NT2/D1 (cell line): ENCODE measurements around the gene PACS2.
"Not testable (repeated sequence)": the region's sequence is repeated elsewhere in the genome, so short reads cannot be mapped to it uniquely, and the experiment has no call there.

Source experiments
- DNase-seq: peaks from one replicate; pipeline ENCODE4 v3.0.0-alpha.2; 2011; ENCODE audit warnings: low read depth, low spot score
- H3K27me3 ChIP-seq: 2 replicates; pipeline ENCODE4 v1.6.0; 2011; ENCODE audit warnings: mild to moderate bottlenecking; ENCODE audit not compliant: insufficient read length, insufficient read depth
- H3K36me3 ChIP-seq: 2 replicates; pipeline ENCODE4 v1.6.1; 2011; ENCODE audit warnings: mild to moderate bottlenecking, low read length, mixed read lengths; ENCODE audit not compliant: insufficient read depth, insufficient read length
- H3K4me1 ChIP-seq: 2 replicates; pipeline ENCODE4 v1.5.1; 2011; ENCODE audit not compliant: insufficient read depth, insufficient read length
- H3K4me3 ChIP-seq: 2 replicates; pipeline ENCODE4 v1.5.1; 2011; ENCODE audit warnings: low read depth; ENCODE audit not compliant: insufficient read length
- H3K9ac ChIP-seq: 2 replicates; pipeline ENCODE4 v1.6.0; 2011; ENCODE audit warnings: low read depth; ENCODE audit not compliant: insufficient read length
- H3K9me3 ChIP-seq: 2 replicates; pipeline ENCODE4 v1.5.1; 2011; ENCODE audit warnings: mild to moderate bottlenecking, low read length; ENCODE audit not compliant: insufficient read depth
- SUZ12 ChIP-seq: IDR thresholded peaks from 2 replicates; pipeline ENCODE4 v1.6.1; 2011; ENCODE audit not compliant: insufficient read length, insufficient read depth; ENCODE audit errors: extremely low read depth
- YY1 ChIP-seq: IDR thresholded peaks from 2 replicates; pipeline ENCODE4 v1.6.1; 2011; ENCODE audit not compliant: insufficient read length, insufficient read depth
- ZNF274 ChIP-seq: IDR thresholded peaks from 2 replicates; pipeline ENCODE4 v1.6.1; 2011; ENCODE audit warnings: mild to moderate bottlenecking, low read depth, low read length

PACS2 gene

DNA sequence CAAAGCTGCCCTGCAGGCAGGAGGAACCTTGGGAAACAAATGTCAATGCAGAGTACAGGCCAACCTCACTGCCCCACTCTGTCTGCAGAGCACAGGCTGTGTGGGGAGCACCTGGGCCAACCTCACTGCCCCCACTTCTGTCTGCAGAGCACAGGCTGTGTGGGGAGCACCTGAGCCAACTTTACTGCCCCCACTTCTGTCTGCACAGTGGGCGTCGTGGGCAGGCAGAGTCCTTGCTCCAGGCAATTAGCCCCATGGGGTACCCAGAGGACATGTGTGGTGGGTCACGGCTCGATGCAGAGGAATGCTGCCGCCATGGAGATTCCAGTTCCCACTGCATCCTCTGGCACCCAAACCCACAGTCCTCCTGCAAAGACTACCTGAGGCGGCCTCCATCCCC, 39.9 kb upstream of the PACS2 start:
- Histone ChIP-seq H3K4me1 (no peaks in the 10 kb centered on the region), H3K9me3 (no peaks in the 10 kb centered on the region), H3K9ac (no peak overlapping the region), H3K27me3 (no peaks in the 10 kb centered on the region), H3K4me3 (no peak overlapping the region), H3K36me3 (no peaks in the 10 kb centered on the region)
- DNase-seq: no peak
- TF ChIP-seq SUZ12: no peak
- TF ChIP-seq ZNF274: no peak
- TF ChIP-seq YY1: no peak

DNA sequence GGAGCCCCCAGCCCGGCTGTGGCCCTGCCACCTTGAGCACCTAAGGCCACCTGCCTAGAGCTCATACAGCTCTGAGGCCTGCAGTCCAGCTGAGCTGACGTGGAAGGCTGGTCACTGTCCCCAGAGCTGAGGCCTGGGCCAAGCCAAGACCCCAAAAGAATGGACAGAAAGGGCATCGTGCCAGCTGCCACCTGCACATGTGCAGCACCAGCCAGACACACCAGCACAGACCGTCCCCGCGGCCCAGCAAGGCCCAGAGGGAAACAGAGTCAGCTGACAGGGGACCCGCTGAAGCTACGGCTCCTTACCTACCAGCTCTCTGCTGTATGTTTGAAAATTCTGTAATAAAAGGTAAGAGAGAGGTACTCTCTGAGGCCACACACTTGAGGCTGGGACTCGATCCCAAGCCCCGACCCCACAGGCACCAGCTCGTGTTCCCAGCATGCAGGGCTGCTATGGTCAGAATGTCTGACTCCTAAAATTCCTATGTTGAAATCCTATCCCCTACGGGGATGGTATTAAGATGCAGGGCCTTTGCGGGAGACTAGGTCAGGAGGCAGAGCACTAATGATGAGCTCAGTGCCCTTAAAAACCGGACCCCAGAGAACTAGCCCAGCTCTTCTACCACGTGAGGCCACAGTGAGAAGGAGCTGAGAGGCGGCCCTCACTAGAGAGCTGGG, 39.1 kb upstream of the PACS2 start:
- peak overlapping the region; percentile 16 for H3K9ac ChIP-seq

DNA sequence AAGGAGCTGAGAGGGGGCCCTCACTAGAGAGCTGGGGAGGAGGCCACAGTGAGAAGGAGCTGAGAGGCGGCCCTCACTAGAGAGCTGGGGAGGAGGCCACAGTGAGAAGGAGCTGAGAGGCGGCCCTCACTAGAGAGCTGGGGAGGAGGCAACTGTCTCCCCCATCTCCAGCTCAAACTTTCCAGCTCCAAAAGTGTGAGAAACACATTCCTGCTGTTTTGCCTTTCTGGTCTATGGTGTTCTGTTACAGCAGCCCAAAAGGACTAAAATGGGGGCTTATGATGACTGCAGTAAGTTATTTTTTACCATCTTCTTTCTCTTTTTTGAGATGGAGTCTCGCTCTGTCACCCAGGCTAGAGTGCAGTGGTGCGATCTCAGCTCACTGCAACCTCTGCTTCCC, 37.1 kb upstream of the PACS2 start:
- H3K27me3 ChIP-seq, H3K36me3 ChIP-seq, DNase-seq, H3K4me3 ChIP-seq, H3K4me1 ChIP-seq, H3K9ac ChIP-seq, H3K9me3 ChIP-seq: not testable (repeated sequence)

More for the DNA sequence above, 39.1 kb upstream of the PACS2 start:
- no peak overlapping the region for H3K4me3 ChIP-seq
- H3K36me3 ChIP-seq: no peaks in the 10 kb centered on the region
- DNase-seq: no peak
- no peak for TF ChIP-seq ZNF274
- TF ChIP-seq YY1: no peak
- TF ChIP-seq SUZ12: no peak
- H3K27me3 ChIP-seq: no peaks in the 10 kb centered on the region
- no peaks in the 10 kb centered on the region for H3K9me3 ChIP-seq
- H3K4me1 ChIP-seq: no peaks in the 10 kb centered on the region

DNA sequence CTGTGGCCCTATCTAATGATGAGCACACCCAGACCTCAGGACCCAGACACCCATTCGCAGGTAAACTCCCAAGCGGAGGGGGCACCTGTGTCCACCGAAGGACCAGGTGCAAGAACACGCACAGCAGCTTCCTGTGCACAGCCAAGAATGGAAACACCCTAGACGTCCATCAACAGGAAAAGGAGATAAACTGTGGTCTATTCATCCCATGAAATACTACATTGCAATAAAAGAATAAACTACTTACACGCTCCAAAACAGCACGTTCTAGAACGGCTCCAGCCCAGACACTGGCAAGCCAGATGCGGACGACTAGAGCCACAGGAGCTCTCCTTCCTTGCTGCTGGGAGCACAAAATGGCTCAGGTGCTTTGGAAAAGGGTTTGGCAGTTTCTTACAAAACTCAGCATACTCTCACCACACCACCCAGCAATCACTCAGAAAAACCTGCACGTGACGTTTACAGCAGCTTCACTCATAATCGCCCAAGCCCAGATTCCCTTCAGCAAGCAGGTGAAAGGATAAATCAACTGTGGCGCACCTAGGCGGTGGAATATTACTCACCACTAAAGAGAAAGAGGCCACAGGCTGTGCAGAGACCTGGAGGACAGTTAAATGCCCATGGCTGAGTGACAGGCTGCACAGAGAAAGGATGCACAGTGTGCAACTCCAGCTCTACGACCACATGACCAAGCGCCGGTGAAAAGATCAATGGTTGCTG, 34.7 kb upstream of the PACS2 start:
- Histone ChIP-seq H3K9ac (no peak overlapping the region), H3K36me3 (no peaks in the 10 kb centered on the region), H3K4me1 (peaks cover 11% of the 10 kb centered on the region), H3K9me3 (no peaks in the 10 kb centered on the region), H3K27me3 (no peaks in the 10 kb centered on the region), H3K4me3 (no peak overlapping the region)
- no peak for DNase-seq
- no peak for TF ChIP-seq ZNF274
- TF ChIP-seq SUZ12: no peak
- TF ChIP-seq YY1: no peak

DNA sequence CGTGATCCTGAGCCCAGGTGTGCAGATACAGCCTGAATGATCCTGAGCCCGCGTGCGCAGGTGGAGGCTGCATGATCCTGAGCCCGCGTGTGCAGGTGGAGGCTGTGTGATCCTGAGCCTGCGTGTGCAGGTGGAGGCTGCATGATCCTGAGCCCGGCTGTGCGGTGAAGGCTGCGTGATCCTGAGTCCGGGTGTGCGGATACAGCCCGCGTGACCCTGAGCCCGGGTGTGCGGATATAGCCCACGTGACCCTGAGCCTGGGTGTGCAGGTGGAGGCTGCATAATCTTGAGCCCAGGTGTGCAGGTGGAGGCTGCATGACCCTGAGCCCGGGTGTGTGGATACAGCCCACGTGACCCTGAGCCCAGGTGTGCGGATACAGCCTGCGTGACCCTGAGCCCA, 34.0 kb upstream of the PACS2 start:
- H3K36me3 ChIP-seq: no peaks in the 10 kb centered on the region
- no peaks in the 10 kb centered on the region for H3K27me3 ChIP-seq
- no peak overlapping the region for H3K4me3 ChIP-seq
- no peak for DNase-seq
- peaks cover 11% of the 10 kb centered on the region for H3K4me1 ChIP-seq
- no peaks in the 10 kb centered on the region for H3K9me3 ChIP-seq
- H3K9ac ChIP-seq: no peak overlapping the region
- TF ChIP-seq ZNF274: no peak
- no peak for TF ChIP-seq SUZ12
- no peak for TF ChIP-seq YY1

DNA sequence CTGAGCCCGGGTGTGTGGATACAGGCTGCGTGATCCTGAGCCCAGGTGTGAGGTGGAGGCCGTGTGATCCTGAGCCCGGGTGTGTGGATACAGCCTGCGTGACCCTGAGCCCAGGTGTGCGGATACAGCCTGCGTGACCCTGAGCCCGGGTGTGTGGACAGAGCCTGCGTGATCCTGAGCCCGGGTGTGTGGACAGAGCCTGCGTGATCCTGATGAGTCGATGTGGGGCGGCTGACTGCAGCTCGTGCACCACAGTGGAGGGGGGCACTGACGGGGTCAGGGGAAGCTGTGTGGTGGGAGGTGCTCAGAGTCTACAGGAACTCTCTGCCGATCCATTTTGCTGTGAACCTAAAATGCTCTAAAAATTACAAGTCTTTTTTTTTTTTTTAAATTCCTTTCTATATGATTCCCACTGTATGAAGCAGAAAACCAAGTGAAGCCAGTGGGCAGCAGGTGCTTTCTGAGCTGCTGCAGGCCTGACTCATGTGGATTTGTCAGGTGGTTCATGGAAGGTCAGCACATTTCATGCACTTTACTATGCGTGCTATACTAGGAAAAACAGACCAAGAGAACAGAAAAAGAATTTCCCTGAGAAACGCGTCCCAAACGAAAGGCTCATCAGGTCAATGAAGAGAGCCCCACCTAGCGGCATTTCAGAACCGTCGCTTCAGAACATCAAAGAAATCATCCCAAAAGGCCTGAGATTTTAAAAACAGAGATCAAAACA, 33.0 kb upstream of the PACS2 start:
- no peak for TF ChIP-seq SUZ12
- no peak for TF ChIP-seq ZNF274
- TF ChIP-seq YY1: no peak
- Histone ChIP-seq H3K4me3 (no peak overlapping the region), H3K4me1 (peaks cover 11% of the 10 kb centered on the region), H3K9me3 (no peaks in the 10 kb centered on the region), H3K9ac (no peak overlapping the region), H3K36me3 (no peaks in the 10 kb centered on the region), H3K27me3 (no peaks in the 10 kb centered on the region)
- DNase-seq: no peak

DNA sequence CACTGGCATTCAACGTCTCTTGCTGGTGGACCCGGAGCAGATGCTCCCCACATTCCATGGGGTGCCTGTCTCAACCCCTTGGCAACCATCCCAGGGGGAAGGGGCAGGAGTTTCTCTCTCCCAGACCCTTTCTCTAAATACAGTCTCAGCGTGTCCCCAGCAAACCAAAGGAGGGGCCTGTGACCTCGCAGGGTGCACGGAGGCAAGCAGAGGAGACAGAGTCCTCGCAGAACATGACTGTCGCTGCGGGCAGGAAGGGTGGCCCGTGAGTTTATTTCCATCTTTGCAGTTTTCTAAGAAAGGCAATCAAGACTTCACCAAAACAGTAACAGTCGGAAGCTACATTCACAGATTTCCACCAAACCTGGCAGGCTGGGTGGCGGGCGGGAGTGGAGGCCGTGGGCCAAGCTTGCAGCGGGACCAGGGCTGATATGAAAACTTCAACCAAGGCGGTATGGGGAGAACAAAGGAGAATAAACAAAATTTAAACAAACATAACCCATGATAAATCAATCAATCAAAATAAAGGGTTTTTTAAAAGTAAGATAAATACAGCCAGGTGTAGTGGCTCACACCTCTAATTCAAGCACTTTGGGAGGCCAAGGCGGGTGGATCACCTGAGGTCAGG, 32.3 kb upstream of the PACS2 start:
- no peak for DNase-seq
- TF ChIP-seq SUZ12: no peak
- TF ChIP-seq ZNF274: no peak
- no peak for TF ChIP-seq YY1
- H3K9ac ChIP-seq: no peak overlapping the region

More for the DNA sequence above, 32.3 kb upstream of the PACS2 start:
- Histone ChIP-seq H3K27me3 (no peaks in the 10 kb centered on the region), H3K9me3 (no peaks in the 10 kb centered on the region), H3K36me3 (no peaks in the 10 kb centered on the region), H3K4me3 (no peak overlapping the region), H3K4me1 (peaks cover 16% of the 10 kb centered on the region)
